H9 (cell line): ENCODE data around the gene UQCC2. TPM values are rescaled to one million over a fixed set of nuclear protein-coding genes. Genes with fewer than 3 reads are reported as not detected.

ENCODE experiments used
- DNase-seq: peaks from one replicate; pipeline ENCODE4 v3.0.0-alpha.2; 2017
- H2AFZ ChIP-seq: one replicate; pipeline ENCODE4 v1.6.1; 2013; ENCODE audit warnings: mild to moderate bottlenecking, low read length, control low read depth, moderate library complexity
- H2AK5ac ChIP-seq: 2 replicates; pipeline ENCODE4 v1.6.1; 2013; ENCODE audit warnings: low read length, control low read depth, mixed read lengths; ENCODE audit not compliant: insufficient read length
- H2BK120ac ChIP-seq: one replicate; pipeline ENCODE4 v1.6.1; 2013; ENCODE audit warnings: low read depth, mild to moderate bottlenecking, low read length, control low read depth, inconsistent platforms; ENCODE audit not compliant: poor library complexity, severe bottlenecking
- H2BK12ac ChIP-seq: 2 replicates; pipeline ENCODE4 v1.6.1; 2013; ENCODE audit warnings: low read length, control low read depth, mixed read lengths, low read depth; ENCODE audit not compliant: insufficient read length
- H2BK15ac ChIP-seq: 2 replicates; pipeline ENCODE4 v1.6.1; 2013; ENCODE audit warnings: low read depth, low read length, control low read depth
- H2BK20ac ChIP-seq: one replicate; pipeline ENCODE4 v1.6.1; 2013; ENCODE audit warnings: low read depth, mild to moderate bottlenecking, low read length, control low read depth, inconsistent platforms; ENCODE audit not compliant: poor library complexity, severe bottlenecking
- H2BK5ac ChIP-seq: 2 replicates; pipeline ENCODE4 v1.6.1; 2013; ENCODE audit warnings: low read length, control low read depth, mixed read lengths; ENCODE audit not compliant: insufficient read length
- H3K14ac ChIP-seq: 2 replicates; pipeline ENCODE4 v1.6.1; 2013; ENCODE audit warnings: low read length, control low read depth; ENCODE audit not compliant: insufficient read depth
- H3K18ac ChIP-seq: 2 replicates; pipeline ENCODE4 v1.6.1; 2013; ENCODE audit warnings: low read depth, mild to moderate bottlenecking, mixed read lengths, low read length, control low read depth; ENCODE audit not compliant: insufficient read length
- H3K23ac ChIP-seq: 2 replicates; pipeline ENCODE4 v1.6.1; 2013; ENCODE audit warnings: low read length, control low read depth, mixed read lengths, low read depth; ENCODE audit not compliant: insufficient read length
- H3K23me2 ChIP-seq: 2 replicates; pipeline ENCODE4 v1.6.1; 2013; ENCODE audit warnings: low read depth, mild to moderate bottlenecking, mixed read lengths, low read length, control low read depth; ENCODE audit not compliant: insufficient read length, poor library complexity, severe bottlenecking
- H3K27ac ChIP-seq: 2 replicates; pipeline ENCODE4 v1.5.1; 2013; ENCODE audit warnings: low read length, control low read depth, mixed read lengths, low read depth; ENCODE audit not compliant: insufficient read length
- H3K27me3 ChIP-seq: 2 replicates; pipeline ENCODE4 v1.6.1; 2013; ENCODE audit warnings: low read length, control low read depth, inconsistent platforms; ENCODE audit not compliant: insufficient read depth
- H3K4ac ChIP-seq: 2 replicates; pipeline ENCODE4 v1.6.1; 2013; ENCODE audit warnings: low read depth, mild to moderate bottlenecking, control low read depth, inconsistent platforms, low read length, moderate library complexity
- H3K4me1 ChIP-seq: 2 replicates; pipeline ENCODE4 v1.6.1; 2013; ENCODE audit warnings: low read length, control low read depth, inconsistent platforms; ENCODE audit not compliant: insufficient read depth
- H3K4me2 ChIP-seq: 2 replicates; pipeline ENCODE4 v1.6.1; 2013; ENCODE audit warnings: low read length, control low read depth, mixed read lengths; ENCODE audit not compliant: insufficient read length, insufficient read depth
- H3K56ac ChIP-seq: 2 replicates; pipeline ENCODE4 v1.6.1; 2013; ENCODE audit warnings: low read depth, mild to moderate bottlenecking, mixed read lengths, low read length, control low read depth; ENCODE audit not compliant: insufficient read length
- H3K79me1 ChIP-seq: 2 replicates; pipeline ENCODE4 v1.6.1; 2013; ENCODE audit warnings: low read depth, mild to moderate bottlenecking, moderate library complexity, low read length, control low read depth, inconsistent platforms; ENCODE audit not compliant: insufficient read depth, poor library complexity, severe bottlenecking
- H3K79me2 ChIP-seq: 2 replicates; pipeline ENCODE4 v1.6.1; 2013; ENCODE audit warnings: low read length, control low read depth, inconsistent platforms; ENCODE audit not compliant: insufficient read depth
- H3K9ac ChIP-seq: 2 replicates; pipeline ENCODE4 v1.6.1; 2013; ENCODE audit warnings: low read length, control low read depth, mixed read lengths; ENCODE audit not compliant: insufficient read length; ENCODE audit errors: extremely low read depth
- H3K9me3 ChIP-seq: one replicate; pipeline ENCODE4 v1.6.1; 2013; ENCODE audit warnings: low read depth, low read length, inconsistent platforms; ENCODE audit not compliant: control insufficient read depth
- H3T11ph ChIP-seq: one replicate; pipeline ENCODE4 v1.6.1; 2013; ENCODE audit warnings: mild to moderate bottlenecking, low read length, control low read depth, inconsistent platforms
- H4K20me1 ChIP-seq: one replicate; pipeline ENCODE4 v1.6.1; 2013; ENCODE audit not compliant: control insufficient read depth, insufficient read length, insufficient read depth
- H4K5ac ChIP-seq: 2 replicates; pipeline ENCODE4 v1.6.1; 2013; ENCODE audit warnings: low read depth, mild to moderate bottlenecking, mixed read lengths, low read length, control low read depth; ENCODE audit not compliant: insufficient read length
- H4K8ac ChIP-seq: replicated peaks from 2 replicates; pipeline ENCODE4 v1.6.1; 2013; ENCODE audit warnings: low read length, control low read depth, mixed read lengths, low read depth; ENCODE audit not compliant: insufficient read length
- H4K91ac ChIP-seq: 2 replicates; pipeline ENCODE4 v1.6.1; 2013; ENCODE audit warnings: low read depth, mild to moderate bottlenecking, moderate library complexity, mixed read lengths, low read length, control low read depth; ENCODE audit not compliant: insufficient read length
- H3K27ac Mint-ChIP-seq, 3 experiments: 2 replicates in 2 of 3; 3 replicates in 1 of 3; pipeline ENCODE4 v1.8.0; 2020 to 2021; ENCODE audit warnings: mixed read lengths in 3 of 3, mild to moderate bottlenecking in 1 of 3, moderate library complexity in 1 of 3
- H3K27me3 Mint-ChIP-seq: 2 replicates; pipeline ENCODE4 v1.8.0; 2021; ENCODE audit warnings: low read depth, mild to moderate bottlenecking, moderate library complexity, mixed read lengths
- H3K36me3 Mint-ChIP-seq, 3 experiments: 2 replicates in 2 of 3; 3 replicates in 1 of 3; pipeline ENCODE4 v1.8.0; 2020 to 2021; ENCODE audit warnings: low read depth in 3 of 3, mixed read lengths in 3 of 3; ENCODE audit not compliant: insufficient read depth in 1 of 3
- H3K4me1 Mint-ChIP-seq, 2 experiments: 2 replicates each; pipeline ENCODE4 v1.8.0; 2020; ENCODE audit warnings: mixed read lengths in 2 of 2
- H3K4me3 Mint-ChIP-seq, 2 experiments: 2 replicates in 1 of 2; 3 replicates in 1 of 2; pipeline ENCODE4 v1.8.0; 2020 to 2021; ENCODE audit warnings: mild to moderate bottlenecking in 2 of 2, mixed read lengths in 2 of 2, moderate library complexity in 1 of 2
- H3K9me3 Mint-ChIP-seq, 2 experiments: 2 replicates in 1 of 2; 3 replicates in 1 of 2; pipeline ENCODE4 v1.8.0; 2020; ENCODE audit warnings: mild to moderate bottlenecking in 2 of 2, mixed read lengths in 2 of 2, moderate library complexity in 1 of 2
- CTCF ChIP-seq: fragments of 200-600 bp; sonication (generic); conservative IDR thresholded peaks from 3 replicates; pipeline ENCODE4 v1.8.0; 2021; ENCODE audit warnings: antibody characterized with exemption, mild to moderate bottlenecking
- WGBS: extraction: QIAGEN DNeasy Blood & Tissue Kit; methylation state at CpG from one replicate; pipeline ENCODE4 v1.1.7; 2013; ENCODE audit warnings: missing lambda C conversion rate, low lambda C conversion rate, mixed read lengths; ENCODE audit not compliant: insufficient read length; ENCODE audit errors: extremely low coverage; 5-methylcytosine and 5-hydroxymethylcytosine counted together
- total RNA-seq: library from RNA; stranded (reverse); gene quantifications from 2 replicates; pipeline ENCODE4 v1.2.1, GENCODE V29; 2021

UQCC2 gene
- total RNA-seq, 1 experiment from 2014 or later, result 140 TPM

- Histone ChIP-seq H3K9ac (no peak overlapping the region), H2BK12ac (no peak overlapping the region), H4K20me1 (no peaks in the 10 kb centered on the region), H3K27me3 (no peaks in the 10 kb centered on the region), H3K27ac (no peak overlapping the region), H3K23ac (no peak overlapping the region), H3K4me2 (no peak overlapping the region), H2BK20ac (no peak overlapping the region), H3K4me1 (no peaks in the 10 kb centered on the region), H3K23me2 (no peaks in the 10 kb centered on the region), H3K56ac (no peak overlapping the region), H4K5ac (no peak overlapping the region), H2AFZ (no peak overlapping the region), H2BK120ac (no peak overlapping the region), H3K18ac (no peak overlapping the region), H2BK15ac (no peak overlapping the region), H2AK5ac (no peak overlapping the region), H3K79me2 (no peaks in the 10 kb centered on the region), H3T11ph (no peak overlapping the region), H3K4ac (no peak overlapping the region), H3K14ac (no peak overlapping the region), H4K8ac (no peak overlapping the region), H3K9me3 (no peaks in the 10 kb centered on the region), H2BK5ac (no peak overlapping the region), H3K79me1 (no peaks in the 10 kb centered on the region), H4K91ac (no peak overlapping the region)
- H3K27me3 Mint-ChIP-seq, result no peaks in the 10 kb centered on the region; the same call in 1 of the 2 replicates
- TF ChIP-seq CTCF, result no peak
- DNase-seq, result no peak
- H3K36me3 Mint-ChIP-seq, result peaks cover 31 to 78% (median 62%) of the 10 kb centered on the region in 3 experiments
- H3K27ac Mint-ChIP-seq, result no peak overlapping the region
- H3K4me3 Mint-ChIP-seq, result no peak overlapping the region
- WGBS, result no CpG with 5 or more reads among the region's 7 CpGs
- H3K4me1 Mint-ChIP-seq, result peaks cover 0 to 9% of the 10 kb centered on the region in 2 experiments; a peak in 2 of 4 replicates
- no peaks in the 10 kb centered on the region for H3K9me3 Mint-ChIP-seq
Measured at GRCh38 chr6:33675968-33676367, 35.5 kb downstream of the UQCC2 start.
